ENCODE results near the gene SSBP3.

Gene SSBP3

DNA sequence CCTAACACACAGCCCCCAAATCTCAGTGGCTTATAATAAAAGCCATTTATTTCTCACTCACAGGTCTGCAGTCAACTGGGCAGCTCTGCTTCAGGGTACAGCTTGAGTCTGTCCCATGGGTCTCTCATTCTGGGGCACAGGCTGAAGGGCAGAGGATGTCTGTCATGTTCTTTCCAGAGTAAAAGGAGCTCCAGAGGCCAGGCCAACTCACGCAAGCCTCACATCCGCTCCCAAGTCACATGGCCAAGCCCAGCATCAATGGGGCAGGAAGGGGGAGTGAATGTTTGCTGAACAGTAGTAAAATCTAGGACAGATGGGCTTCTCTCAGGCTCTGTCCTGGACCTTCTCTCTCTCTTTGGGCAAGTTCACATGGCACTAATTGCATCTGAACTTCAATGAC lies 7.1 kb upstream of the SSBP3 start:
- TF ChIP-seq ZC3H10 (CRISPR knock-in tag; IDR thresholded peaks at IDR 0.05), result no peak
- TF ChIP-seq, protein P1, sequence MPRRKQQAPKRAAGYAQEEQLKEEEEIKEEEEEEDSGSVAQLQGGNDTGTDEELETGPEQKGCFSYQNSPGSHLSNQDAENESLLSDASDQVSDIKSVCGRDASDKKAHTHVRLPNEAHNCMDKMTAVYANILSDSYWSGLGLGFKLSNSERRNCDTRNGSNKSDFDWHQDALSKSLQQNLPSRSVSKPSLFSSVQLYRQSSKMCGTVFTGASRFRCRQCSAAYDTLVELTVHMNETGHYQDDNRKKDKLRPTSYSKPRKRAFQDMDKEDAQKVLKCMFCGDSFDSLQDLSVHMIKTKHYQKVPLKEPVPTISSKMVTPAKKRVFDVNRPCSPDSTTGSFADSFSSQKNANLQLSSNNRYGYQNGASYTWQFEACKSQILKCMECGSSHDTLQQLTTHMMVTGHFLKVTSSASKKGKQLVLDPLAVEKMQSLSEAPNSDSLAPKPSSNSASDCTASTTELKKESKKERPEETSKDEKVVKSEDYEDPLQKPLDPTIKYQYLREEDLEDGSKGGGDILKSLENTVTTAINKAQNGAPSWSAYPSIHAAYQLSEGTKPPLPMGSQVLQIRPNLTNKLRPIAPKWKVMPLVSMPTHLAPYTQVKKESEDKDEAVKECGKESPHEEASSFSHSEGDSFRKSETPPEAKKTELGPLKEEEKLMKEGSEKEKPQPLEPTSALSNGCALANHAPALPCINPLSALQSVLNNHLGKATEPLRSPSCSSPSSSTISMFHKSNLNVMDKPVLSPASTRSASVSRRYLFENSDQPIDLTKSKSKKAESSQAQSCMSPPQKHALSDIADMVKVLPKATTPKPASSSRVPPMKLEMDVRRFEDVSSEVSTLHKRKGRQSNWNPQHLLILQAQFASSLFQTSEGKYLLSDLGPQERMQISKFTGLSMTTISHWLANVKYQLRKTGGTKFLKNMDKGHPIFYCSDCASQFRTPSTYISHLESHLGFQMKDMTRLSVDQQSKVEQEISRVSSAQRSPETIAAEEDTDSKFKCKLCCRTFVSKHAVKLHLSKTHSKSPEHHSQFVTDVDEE (CRISPR knock-in tag; IDR thresholded peaks at IDR 0.05), result no peak
- ATAC-seq, result no peak

DNA sequence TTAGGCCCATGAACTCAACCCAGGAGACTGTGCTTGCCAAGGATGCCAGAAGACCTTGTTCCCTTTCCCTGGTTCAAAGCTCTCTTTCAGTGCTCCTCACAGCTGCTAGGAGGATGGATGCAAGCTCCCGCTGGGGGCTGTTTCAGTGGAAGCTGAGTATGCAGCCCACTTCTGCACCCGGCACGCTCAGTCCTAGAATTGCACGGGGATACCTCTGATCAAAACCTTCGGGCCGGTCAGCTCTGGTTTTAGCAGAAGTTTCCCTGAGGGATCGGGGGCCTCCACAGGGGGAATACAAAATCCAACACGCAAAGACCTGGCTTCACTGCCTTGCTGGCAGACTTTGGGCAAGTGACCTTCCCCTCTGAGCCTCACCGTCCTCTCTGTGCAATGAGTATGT lies 4.2 kb upstream of the SSBP3 start:
- no peak for ATAC-seq
- no peak for TF ChIP-seq TOX (CRISPR knock-in tag; IDR thresholded peaks at IDR 0.05; ENCODE audit: borderline replicate concordance)
- TF ChIP-seq ZFP30 (CRISPR knock-in tag; IDR thresholded peaks at IDR 0.05), result no peak
- TF ChIP-seq GLIS3 (CRISPR knock-in tag; IDR thresholded peaks at IDR 0.05), result no peak
- no peak for TF ChIP-seq RARB (CRISPR knock-in tag; IDR thresholded peaks at IDR 0.05)
- no peak for TF ChIP-seq ESRRG (CRISPR knock-in tag; IDR thresholded peaks at IDR 0.05)
- no peak for TF ChIP-seq TCF4 (CRISPR knock-in tag; IDR thresholded peaks at IDR 0.05; ENCODE audit: borderline replicate concordance)
- TF ChIP-seq, protein P2, sequence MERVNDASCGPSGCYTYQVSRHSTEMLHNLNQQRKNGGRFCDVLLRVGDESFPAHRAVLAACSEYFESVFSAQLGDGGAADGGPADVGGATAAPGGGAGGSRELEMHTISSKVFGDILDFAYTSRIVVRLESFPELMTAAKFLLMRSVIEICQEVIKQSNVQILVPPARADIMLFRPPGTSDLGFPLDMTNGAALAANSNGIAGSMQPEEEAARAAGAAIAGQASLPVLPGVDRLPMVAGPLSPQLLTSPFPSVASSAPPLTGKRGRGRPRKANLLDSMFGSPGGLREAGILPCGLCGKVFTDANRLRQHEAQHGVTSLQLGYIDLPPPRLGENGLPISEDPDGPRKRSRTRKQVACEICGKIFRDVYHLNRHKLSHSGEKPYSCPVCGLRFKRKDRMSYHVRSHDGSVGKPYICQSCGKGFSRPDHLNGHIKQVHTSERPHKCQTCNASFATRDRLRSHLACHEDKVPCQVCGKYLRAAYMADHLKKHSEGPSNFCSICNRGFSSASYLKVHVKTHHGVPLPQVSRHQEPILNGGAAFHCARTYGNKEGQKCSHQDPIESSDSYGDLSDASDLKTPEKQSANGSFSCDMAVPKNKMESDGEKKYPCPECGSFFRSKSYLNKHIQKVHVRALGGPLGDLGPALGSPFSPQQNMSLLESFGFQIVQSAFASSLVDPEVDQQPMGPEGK (CRISPR knock-in tag; IDR thresholded peaks at IDR 0.05; ENCODE audit: borderline replicate concordance), result no peak
- no peak for TF ChIP-seq SNAI2 (CRISPR knock-in tag; IDR thresholded peaks at IDR 0.05)
- TF ChIP-seq, protein P1 (CRISPR knock-in tag; IDR thresholded peaks at IDR 0.05), result no peak
- TF ChIP-seq, protein P3, sequence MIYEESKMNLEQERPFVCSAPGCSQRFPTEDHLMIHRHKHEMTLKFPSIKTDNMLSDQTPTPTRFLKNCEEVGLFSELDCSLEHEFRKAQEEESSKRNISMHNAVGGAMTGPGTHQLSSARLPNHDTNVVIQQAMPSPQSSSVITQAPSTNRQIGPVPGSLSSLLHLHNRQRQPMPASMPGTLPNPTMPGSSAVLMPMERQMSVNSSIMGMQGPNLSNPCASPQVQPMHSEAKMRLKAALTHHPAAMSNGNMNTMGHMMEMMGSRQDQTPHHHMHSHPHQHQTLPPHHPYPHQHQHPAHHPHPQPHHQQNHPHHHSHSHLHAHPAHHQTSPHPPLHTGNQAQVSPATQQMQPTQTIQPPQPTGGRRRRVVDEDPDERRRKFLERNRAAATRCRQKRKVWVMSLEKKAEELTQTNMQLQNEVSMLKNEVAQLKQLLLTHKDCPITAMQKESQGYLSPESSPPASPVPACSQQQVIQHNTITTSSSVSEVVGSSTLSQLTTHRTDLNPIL (CRISPR knock-in tag; IDR thresholded peaks at IDR 0.05; ENCODE audit: low read depth), result no peak
- no peak for TF ChIP-seq ZC3H10 (CRISPR knock-in tag; IDR thresholded peaks at IDR 0.05)
- no peak for TF ChIP-seq CSDC2 (CRISPR knock-in tag; IDR thresholded peaks at IDR 0.05)
- TF ChIP-seq PPARA (CRISPR knock-in tag; IDR thresholded peaks at IDR 0.05; ENCODE audit: borderline replicate concordance), result no peak

DNA sequence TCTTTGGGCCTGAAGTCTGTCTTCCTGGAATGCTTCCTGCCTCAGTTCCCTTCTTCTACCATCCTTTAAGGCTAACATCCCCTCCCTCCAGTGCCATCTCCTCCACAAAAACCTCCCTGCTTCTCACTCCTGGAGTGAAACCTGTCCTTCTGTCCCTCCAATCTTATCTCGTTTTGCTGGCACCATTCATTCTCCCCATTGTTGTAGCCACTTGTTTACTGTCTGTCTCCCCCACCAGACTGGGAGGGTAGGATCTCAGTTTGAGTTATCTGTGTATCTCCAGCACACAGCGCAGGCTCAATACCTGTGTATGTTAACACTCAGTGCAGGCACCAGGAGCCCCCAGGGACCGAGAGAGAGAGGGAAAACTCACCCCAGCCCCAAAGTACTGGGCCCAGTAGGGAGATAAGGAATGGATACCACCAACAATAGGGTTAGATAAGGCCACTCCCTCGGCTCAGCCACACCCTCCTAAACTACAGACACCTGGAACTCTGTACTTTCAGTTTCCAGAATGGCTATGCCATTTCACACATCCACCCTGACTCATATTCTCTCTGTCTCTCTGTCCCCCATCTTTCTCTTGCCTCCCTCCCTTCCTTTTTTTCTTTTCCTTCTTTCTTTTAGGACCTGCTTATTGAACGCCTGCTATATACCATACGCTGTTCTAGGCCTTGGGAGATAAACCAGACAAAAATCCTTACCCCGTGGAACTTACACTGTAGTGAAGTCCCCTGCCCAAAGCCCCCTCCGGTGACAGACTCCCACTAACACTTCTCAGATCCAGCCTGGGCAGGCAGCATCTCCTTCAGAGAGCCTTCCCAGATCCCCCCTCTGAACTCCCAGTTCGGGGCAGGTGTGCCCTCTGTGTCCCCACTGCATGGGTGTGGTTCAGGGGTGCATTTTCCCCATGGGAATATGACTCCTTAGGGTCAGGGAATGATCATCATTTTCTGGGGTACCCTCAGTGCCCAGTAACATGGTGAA lies 3.3 kb upstream of the SSBP3 start:
- ATAC-seq, result no peak
- TF ChIP-seq, protein P4, sequence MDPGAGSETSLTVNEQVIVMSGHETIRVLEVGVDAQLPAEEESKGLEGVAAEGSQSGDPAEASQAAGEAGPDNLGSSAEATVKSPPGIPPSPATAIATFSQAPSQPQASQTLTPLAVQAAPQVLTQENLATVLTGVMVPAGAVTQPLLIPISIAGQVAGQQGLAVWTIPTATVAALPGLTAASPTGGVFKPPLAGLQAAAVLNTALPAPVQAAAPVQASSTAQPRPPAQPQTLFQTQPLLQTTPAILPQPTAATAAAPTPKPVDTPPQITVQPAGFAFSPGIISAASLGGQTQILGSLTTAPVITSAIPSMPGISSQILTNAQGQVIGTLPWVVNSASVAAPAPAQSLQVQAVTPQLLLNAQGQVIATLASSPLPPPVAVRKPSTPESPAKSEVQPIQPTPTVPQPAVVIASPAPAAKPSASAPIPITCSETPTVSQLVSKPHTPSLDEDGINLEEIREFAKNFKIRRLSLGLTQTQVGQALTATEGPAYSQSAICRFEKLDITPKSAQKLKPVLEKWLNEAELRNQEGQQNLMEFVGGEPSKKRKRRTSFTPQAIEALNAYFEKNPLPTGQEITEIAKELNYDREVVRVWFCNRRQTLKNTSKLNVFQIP (CRISPR knock-in tag; IDR thresholded peaks at IDR 0.05; ENCODE audit: borderline replicate concordance, low read depth), result no peak
- TF ChIP-seq TOX (CRISPR knock-in tag; IDR thresholded peaks at IDR 0.05; ENCODE audit: borderline replicate concordance), result no peak
- TF ChIP-seq, protein P2 (CRISPR knock-in tag; IDR thresholded peaks at IDR 0.05; ENCODE audit: borderline replicate concordance), result no peak
- TF ChIP-seq, protein P5, sequence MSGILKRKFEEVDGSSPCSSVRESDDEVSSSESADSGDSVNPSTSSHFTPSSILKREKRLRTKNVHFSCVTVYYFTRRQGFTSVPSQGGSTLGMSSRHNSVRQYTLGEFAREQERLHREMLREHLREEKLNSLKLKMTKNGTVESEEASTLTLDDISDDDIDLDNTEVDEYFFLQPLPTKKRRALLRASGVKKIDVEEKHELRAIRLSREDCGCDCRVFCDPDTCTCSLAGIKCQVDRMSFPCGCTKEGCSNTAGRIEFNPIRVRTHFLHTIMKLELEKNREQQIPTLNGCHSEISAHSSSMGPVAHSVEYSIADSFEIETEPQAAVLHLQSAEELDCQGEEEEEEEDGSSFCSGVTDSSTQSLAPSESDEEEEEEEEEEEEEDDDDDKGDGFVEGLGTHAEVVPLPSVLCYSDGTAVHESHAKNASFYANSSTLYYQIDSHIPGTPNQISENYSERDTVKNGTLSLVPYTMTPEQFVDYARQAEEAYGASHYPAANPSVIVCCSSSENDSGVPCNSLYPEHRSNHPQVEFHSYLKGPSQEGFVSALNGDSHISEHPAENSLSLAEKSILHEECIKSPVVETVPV (CRISPR knock-in tag; IDR thresholded peaks at IDR 0.05), result no peak
- TF ChIP-seq PPARA (CRISPR knock-in tag; IDR thresholded peaks at IDR 0.05; ENCODE audit: borderline replicate concordance), result no peak
- TF ChIP-seq ZNF565 (CRISPR knock-in tag; conservative IDR thresholded peaks at IDR 0.05; ENCODE audit: low read depth), result no peak
- TF ChIP-seq, protein P1 (CRISPR knock-in tag; IDR thresholded peaks at IDR 0.05), result no peak
- no peak for TF ChIP-seq ZFP30 (CRISPR knock-in tag; IDR thresholded peaks at IDR 0.05)
- TF ChIP-seq ISL1 (CRISPR knock-in tag; IDR thresholded peaks at IDR 0.05), result no peak
- no peak for TF ChIP-seq RARB (CRISPR knock-in tag; IDR thresholded peaks at IDR 0.05)

Data from SK-N-SH treated with all-trans-retinoic acid at 6 μM for 48 hours (cell line).